ENCODE data around the gene WDR20.
"Not testable (repeated sequence)": the region's sequence is repeated elsewhere in the genome, so short reads cannot be mapped to it uniquely, and the experiment has no call there.

Gene WDR20

DNA sequence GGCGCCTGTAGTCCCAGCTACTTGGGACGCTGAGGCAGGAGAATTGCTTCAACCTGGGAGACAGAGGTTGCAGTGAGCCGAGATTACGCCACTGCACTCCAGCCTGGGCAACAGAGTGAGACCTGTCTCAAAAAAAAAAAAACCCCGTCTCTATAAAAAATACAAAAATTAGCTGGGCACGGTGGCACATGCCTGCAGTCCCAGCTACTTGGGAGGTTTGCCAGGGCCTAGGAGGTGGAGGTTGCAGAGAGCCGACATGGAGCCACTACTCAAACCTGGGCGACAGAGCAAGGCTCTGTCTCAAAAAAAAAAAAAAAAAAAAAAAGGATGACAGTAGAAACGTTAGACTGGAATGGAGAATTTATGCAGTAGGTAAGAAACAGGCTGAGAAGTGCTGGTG, 5.7 kb upstream of the WDR20 start:
- not testable (repeated sequence) for DNase-seq

DNA sequence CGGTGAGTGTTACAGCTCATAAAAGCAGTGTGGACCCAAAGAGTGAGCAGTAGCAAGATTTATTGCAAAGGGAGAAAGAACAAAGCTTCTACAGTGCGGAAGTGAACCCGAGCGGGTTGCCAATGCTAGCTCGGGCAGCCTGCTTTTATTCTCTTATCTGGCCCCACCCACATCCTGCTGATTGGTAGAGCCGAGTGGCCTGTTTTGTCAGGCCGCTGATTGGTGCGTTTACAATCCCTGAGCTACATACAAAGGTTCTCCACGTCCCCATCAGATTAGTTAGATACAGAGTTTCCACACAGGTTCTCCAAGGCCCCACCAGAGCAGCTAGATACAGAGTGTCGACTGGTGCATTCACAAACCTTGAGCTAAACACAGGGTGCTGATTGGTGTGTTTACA, 5.0 kb upstream of the WDR20 start:
- not testable (repeated sequence) for DNase-seq

DNA sequence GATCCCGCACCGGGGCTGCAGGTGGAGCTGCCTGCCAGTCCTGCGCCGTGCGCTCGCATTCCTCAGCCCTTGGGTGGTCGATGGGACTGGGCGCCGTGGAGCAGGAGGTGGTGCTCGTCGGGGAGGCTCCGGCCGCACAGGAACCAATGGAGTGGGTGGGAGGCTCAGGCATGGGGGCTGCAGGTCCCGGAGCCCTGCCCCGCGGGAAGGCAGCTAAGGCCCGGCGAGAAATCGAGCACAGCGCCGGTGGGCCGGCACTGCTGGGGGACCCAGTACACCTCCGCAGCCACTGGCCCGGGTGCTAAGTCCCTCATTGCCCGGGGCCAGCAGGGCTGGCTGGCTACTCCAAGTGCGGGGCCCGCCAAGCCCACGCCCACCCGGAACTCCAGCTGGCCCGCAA, 4.2 kb upstream of the WDR20 start:
- DNase-seq = not testable (repeated sequence)

DNA sequence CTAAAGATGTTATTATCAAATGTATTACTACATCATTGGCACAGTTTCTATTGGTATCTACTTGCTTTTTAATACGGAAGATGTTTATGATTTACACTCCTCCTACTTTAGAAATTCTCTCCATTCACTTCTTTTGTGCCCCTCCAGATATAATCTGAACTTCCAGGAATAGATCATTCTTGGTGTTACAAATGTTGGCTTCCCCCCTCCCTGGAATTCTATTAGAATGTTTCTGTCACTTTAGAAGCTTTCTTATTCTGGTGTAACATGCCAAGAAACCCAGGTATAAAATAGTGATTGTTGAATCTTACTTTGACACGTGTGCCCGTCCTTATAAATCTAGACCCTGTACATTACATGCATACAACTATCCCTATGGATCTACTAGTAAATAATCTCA, 1.2 kb upstream of the WDR20 start:
- DNase-seq = no peak

DNA sequence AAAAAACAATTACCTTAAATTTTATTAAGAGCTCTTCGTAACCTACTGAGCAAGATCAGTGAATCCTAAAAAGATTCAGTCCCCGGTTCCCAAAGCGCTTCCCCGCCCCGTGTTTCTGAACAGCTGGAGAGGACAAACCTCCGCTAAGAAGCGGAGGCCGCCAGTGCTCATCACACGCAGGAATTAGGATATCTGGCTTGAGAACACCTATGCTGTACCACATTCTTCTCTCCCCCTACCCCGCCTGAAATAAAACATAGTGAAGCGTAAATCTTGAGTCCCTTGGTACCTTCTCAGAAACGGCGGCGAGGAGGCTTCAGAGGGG, 774 bp upstream of the WDR20 start:
- no peak for DNase-seq

DNA sequence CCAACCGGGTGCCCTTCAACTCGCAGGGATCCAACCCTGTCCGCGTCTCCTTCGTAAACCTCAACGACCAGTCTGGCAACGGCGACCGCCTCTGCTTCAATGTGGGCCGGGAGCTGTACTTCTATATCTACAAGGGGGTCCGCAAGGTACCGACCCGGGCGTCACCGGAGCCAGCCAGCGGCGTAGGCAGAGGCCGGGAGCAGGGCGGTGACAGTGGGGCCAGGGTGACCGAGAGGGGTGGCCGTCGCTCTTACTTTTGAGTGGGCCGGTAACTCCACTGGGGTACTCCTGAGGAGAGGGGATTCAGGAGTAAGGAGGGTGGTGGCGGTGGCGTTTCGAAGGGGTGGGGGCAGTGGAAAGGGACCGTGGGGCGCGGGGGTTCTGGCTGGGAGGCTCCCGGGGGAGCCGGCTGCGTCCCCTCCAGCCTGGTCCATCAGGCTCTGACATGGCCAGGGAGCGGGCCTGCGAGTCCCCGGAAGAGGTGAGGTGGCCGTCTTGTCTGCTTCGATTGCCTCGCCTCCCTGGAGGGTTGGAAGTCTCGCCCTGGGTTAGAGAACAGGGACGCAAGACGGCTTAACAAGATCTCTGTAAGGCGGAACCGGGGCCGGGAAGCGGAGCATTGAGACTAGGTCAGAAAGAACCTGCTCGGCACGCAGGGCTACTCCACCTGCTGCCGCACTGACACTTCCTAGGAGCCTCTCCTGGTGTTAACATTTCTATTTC, 491 bp downstream of the WDR20 start:
- no peak for DNase-seq

DNA sequence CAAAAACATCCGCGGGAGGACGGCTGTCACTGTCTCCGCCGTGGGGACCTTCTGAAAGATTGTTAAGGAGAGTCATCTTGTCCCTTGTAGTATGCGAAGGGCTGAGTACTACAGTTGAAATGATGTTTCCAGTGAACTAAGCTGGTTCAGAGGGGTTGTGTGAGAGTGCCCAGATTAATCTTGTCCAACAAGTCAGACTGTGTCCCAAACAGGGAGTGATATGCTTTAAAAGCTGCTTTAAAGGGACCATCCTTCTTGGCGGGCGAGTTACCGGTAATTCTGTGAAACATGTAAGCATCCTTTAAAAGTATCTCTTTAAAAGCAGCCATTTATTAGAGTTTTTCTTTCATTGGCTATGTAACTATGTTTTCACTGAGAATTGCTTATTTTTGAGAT, 1.1 kb downstream of the WDR20 start:
- DNase-seq = no peak

DNA sequence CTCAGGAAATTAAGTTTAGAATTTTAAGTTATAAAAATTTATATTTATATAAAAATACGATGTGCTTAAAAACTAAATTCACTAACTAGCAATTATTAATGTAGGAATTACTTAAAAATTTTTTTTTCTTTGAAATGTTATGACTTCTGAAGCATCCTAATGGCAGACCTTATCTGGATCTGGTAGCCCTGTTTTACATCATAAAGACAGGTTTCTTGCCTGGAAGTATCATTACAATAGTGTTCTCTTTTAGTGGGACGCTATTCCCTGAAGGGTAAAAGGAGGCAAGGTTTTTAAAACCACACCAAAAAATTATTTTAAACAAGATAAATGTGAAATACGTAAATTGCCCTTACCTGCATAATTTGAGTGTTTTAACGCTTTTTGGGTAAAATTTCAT, 2.1 kb downstream of the WDR20 start:
- no peak for DNase-seq

DNA sequence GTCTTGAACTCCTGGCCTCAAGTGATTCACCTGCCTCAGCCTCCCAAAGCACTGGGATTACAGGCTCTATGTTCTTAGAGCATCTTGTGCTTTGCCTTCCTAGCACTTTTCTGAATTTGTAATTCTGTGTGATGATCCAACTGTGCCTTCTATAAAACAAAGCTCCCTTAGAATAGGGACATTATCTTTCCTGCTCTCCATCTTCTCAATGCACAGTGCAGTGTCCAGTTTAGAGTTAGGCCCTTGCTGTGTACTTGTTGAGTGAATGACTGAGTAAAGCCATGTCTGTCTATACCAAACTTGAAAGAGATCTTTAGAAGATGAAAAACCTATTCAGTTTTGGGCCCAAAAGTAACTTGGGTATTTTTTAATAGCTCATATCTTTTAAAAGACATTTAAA, 5.2 kb downstream of the WDR20 start:
- no peak for DNase-seq

DNA sequence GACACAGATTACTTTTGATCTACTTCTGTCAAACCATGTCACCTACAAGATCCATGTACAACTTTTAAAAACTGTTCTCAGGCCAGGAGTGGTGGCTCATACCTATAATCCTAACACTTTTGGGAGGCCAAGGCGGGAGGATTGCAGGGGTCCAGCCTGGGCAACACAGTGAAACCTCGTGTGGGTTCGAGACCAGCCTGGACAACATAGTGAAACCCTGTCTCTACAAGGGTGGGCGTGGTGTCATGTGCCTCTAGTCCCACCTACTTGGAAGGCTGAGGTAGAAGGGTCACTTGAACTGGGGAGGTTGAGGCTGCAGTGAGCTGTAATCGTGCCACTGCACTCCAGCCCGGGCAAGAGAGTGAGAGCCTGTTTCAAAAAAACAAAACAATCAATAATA, 5.7 kb downstream of the WDR20 start:
- no peak for DNase-seq

DNA sequence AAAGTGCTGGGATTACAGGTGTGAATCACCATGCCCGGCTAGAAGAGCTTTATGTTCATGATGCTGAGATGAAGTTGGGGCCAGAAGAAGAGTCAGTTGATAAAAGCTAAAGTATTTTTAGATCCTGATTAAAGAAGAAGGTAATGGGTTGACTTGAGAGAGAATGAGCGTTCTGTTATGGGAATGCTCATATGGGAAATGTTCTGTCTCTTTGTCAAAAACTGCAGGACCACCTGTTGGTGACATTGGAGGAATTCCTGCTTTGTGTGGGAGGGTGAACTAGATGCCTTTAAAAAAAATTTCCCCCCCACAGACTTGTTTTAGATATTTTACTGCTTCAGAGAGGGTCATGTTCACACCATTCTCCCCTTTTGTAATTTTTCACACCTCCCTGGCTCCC, 6.7 kb downstream of the WDR20 start:
- DNase-seq = no peak

DNA sequence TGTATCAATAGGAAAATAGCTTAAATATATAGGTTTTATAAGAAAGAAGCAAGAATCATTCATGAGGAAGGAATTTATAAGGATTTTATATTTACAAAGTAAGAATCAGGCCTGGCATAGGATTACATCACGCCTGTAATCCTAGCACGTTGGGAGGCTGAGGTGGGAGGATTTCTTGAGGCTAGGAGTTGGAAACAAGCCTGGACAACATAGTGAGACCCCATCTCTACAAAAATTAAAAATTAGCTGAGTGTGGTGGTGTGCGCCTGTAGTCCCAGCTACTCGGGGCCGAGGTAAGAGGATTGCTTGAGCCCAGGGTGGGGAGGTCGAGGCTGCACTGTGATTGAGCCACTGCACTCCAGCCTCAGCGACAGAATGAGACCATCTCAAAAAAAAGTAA, 10.4 kb downstream of the WDR20 start:
- no peak for DNase-seq

DNA sequence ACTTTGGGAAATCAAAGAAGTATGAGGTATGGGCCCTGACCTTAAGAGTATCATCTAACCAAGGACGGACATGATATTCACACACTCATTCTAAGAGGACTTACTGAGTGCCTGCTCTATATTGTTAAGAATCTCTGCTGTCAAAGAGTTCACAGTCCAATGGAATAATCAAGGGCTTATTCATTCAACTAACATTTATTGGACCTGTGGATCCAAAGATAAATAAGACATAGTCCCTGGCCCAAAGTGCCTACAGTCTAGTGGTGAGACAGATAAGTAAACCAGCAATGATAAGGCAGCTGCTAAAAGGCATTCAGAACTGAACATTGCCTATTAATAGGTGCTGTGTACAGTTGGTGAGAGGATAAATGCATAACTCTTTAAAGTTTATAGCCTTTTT, 11.0 kb downstream of the WDR20 start:
- no peak for DNase-seq

DNA sequence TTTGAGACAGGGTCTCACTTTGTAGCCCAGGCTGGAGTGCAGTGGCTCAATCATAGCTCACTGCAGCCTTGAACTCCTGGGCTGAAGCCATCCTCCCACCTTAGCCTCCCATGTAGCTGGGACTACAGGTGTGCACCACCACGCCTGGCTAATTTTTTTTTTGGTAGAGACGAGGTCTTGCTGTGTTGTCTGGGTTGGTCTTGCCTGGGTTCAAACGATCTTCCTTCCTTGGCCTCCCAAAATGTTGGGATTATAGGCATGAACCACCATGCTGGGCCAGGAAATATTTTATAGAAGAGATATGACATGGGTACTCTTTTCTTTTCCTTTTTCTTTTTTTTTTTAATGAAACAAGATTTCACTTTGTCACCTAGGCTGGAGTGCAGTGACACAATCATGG, 11.7 kb downstream of the WDR20 start:
- DNase-seq = not testable (repeated sequence)

DNA sequence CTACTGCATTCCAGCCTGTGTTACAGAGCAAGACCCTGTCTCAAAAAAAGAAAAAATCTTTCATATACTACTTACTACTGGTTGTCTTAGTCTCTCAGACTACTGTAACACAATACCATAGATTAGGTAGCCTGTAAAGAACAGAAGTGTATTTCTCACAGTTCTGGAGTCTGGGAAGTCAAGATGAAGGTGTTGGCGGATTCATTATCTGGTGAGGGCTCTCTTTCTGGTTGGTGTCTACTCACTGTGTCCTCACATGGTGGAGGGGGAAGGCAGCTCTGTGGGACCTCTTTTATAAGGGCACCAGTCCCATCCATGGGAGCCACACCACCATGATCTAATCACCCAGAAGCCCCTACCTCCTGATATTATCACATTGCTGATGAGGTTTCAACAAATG, 14.4 kb downstream of the WDR20 start:
- DNase-seq = no peak

DNA sequence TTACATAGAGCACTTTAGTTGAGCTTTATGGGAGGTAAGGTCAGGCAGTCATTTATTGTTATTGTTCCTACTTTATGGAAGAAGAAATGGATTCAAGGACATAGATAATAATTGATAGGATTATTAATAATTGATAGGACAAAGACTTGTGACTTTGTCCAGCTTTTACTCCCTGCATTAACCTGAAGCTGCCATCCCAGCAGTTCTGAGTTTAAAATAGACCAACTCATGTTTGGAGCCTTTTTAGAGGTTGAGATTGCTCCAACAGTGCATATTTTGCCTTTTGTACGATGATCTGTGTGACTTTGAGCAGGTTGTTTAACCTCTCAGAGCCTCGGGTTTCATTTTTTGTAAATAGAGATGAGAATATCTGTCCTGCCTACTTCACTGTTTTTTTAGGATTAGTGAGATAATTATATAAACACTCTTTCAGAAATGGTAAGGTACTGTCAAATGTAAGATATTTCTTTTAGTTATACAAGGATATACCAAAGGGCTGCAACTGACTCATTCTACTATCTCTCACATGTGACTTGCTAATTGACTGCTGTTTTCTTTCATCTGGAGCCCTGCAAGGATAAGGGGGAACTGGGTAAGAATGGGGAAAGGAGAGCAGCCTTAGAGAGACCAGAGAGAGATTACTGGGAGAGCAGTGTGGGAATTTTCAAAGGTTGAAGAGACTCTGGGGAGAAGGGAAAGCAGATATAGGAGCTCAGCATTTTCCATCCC, 15.3 kb downstream of the WDR20 start:
- DNase-seq = no peak

DNA sequence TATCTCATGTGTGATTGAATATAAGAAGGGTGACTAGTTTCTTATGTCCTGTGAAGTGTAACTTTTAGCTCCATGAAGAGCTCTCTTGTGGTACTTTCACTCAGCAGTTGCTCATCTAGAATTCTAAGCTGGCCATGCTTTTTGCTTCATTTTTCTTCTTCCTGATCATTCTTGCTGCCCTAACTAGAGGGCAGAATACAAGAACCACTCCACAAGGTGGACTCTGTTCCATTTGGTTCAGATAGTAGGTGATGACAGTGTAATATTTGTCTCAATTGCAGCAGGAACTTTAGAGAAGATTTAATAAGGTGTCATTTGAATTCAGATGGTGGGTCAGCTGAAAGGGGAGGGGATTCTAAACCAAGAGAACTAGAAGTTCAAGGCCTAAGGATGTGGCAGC, 17.6 kb downstream of the WDR20 start:
- DNase-seq = no peak

DNA sequence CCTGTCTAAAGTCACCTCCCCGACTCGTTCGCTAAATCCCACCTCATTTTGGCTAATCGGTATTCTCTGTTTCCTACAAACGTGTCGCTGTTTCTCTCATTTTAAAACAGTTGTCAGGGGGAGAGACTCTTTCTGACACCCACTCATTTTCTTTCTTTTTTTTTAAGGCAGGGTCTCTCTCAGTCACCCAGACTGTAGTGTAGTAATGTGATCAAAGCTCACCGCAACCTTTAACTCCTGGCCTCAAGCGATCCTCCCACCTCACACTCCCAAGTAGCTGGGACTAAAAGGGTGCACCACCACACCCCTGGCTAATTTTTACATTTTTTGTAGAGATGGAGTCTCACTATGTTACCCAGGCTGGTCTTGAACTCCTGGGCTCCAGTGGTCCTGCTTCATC, 19.1 kb downstream of the WDR20 start:
- DNase-seq = no peak

DNA sequence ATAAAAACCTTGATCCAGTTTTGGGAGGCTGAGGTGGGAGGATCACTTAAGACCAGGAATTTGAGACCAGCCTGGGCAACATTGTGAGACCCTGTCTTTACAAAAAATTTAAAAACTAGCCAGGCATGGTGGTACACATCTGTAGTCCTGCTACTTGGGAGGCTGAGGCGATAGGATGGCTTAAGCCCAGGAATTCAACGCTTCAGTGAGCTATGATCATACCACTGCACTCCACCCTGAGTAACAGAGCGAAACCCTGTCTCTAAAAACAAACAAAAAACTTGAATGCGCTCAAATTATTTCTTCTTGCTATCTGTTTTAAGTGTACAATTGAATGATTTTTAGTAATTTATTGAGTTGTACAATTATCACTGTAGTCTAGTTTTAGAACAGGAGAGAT, 20.1 kb downstream of the WDR20 start:
- no peak for DNase-seq

DNA sequence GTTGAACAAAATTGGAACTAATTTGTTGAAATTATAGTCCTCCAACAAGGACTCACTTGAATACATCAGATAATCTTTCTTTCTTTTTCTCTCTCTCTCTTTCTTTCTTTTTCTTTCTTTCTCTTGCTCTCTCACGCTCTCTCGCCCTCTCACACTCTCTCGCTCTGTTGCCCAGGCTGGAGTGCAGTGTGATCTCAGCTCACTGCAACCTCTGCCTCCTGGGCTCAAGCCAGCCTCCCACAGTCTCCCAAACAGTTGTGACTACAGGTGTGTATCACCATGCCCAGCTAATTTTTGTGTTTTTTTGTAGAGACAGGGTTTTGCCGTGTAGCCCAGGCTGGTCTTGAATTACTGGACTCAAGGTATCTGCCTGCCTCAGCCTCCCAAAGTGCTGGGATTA, 22.8 kb downstream of the WDR20 start:
- DNase-seq = no peak

DNA sequence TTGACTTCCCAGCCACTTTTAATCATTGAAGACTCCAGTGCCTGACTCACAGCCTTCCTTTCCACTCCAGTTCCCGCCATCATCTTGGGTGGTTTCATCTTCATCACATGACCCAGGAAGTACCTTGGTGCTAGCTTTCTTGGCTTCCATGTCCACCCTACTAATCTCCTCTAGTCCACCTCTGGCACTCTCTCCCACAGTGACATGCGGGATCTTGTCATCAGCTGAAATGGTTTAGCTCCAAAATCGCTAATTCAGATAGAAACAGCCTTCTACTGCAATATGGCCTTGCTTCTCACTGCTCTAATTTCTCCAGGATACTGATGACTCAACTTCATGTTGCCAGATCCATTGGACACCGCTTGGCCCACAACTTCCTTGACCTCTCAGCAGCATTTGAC, 24.5 kb downstream of the WDR20 start:
- no peak for DNase-seq

DNA sequence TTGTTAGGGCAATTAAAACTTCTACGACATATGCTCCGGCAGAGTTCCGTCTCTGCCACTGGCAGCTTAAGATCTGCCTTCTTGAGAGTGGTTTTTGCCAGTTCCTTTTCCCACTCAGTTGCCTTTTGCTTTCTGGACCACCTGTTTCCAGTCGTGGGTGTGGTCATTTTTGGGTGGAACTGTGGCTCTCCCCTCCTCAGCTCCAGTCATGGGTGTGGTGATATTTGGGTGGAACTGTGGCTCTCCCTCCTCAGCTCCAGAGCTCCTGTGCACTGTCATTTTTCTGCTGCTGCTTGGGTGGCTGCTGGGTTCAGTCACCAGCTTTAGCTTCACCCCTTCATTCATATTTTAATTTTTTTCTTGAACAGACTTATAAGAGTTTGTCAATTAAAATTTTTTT, 25.3 kb downstream of the WDR20 start:
- no peak for DNase-seq

DNA sequence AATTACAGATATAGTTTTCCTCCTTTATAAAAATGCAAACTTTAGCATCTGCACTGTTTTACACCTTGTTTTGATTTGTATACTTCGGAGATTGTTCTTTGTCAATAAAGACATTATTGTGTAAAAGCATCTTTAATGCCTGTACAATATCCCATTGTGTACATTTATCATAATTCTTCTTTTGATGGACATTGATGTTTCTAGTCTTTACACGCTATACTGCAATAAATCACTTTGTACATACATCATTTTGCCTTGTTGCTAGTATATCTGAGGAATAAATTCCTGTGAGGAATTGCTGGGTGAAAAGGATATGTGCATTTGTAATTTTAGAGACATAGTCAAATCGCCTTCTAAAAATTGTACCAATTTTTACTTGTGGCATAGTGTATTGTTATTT, 30.4 kb downstream of the WDR20 start:
- DNase-seq = no peak

DNA sequence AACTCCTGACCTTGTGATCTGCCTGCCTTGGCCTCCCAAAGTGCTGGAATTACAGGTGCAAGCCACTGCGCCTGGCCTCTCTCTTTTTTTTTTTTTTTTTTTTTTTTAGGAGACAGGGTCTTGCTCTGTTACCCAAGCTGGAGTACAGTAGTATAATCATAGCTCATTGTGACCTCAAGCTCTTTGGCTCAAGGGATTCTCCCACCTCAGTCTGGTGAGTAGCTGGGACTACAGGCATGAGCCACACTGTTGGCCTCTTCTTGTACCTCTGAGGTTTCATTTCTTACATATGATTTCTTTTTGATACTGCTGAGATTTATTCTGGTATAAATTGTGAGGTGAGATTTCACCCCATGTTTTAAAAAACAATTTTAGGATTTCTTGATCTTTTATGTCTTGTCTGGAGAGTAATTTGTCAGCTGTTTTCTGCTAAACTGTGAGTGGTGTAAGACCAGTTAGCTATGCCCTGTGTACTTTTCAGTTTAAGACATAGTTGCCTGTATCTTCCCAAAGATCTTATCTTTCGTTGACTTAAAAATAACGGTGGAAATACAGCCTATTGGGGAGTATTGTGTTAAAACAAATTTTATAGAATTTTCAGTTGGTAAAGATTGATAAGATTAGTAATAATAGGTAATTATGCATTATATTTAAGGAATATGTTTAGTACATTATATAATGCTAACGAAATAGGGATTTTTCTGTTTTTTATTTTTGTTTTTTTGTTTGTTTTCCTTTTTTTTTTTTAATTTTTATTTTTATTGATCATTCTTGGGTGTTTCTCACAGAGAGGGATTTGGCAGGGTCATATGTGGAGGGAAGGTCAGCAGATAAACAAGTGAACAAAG, 31.7 kb downstream of the WDR20 start:
- DNase-seq = no peak

DNA sequence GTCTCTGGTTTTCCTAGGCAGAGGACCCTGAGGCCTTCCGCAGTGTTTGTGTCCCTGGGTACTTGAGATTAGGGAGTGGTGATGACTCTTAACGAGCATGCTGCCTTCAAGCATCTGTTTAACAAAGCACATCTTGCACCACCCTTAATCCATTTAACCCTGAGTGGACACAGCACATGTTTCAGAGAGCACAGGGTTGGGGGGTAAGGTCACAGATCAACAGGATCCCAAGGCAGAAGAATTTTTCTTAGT, 32.2 kb downstream of the WDR20 start:
- DNase-seq = not testable (repeated sequence)
